GM23338 (cell line): ENCODE results near the gene TMEM131L. TPM values are rescaled to one million over a fixed set of nuclear protein-coding genes. Genes with fewer than 3 reads are reported as not detected.

Source experiments
- ATAC-seq: fragments of 200-7000 bp; cut with Tn5 transposase; 3 replicates; pipeline ENCODE4 v1.9.1; 2020
- DNase-seq: peaks from one replicate; pipeline ENCODE4 v3.0.0-alpha.2; 2015; ENCODE audit warnings: low spot score
- H2AFZ ChIP-seq: fragments of 200-600 bp; sonication (generic); 2 replicates; pipeline ENCODE4 v1.8.0; 2016; ENCODE audit warnings: antibody characterized with exemption, mild to moderate bottlenecking, moderate library complexity
- H3F3A ChIP-seq: fragments of 200-600 bp; sonication (generic); replicated peaks from 2 replicates; pipeline ENCODE4 v1.8.0; 2017; ENCODE audit warnings: antibody characterized with exemption, mixed run types, low read depth
- H3K27ac ChIP-seq: fragments of 200-600 bp; sonication (generic); 2 replicates; pipeline ENCODE4 v1.6.1; 2016; ENCODE audit warnings: low read depth
- H3K27me3 ChIP-seq: fragments of 200-600 bp; sonication (generic); 2 replicates; pipeline ENCODE4 v1.8.0; 2016; ENCODE audit warnings: mild to moderate bottlenecking, mixed run types, moderate library complexity; ENCODE audit not compliant: insufficient read depth
- H3K36me3 ChIP-seq: fragments of 200-600 bp; sonication (generic); 2 replicates; pipeline ENCODE4 v1.8.0; 2016; ENCODE audit warnings: mild to moderate bottlenecking; ENCODE audit not compliant: insufficient read depth
- H3K4me1 ChIP-seq: fragments of 200-600 bp; sonication (generic); 2 replicates; pipeline ENCODE4 v1.8.0; 2016; ENCODE audit warnings: mild to moderate bottlenecking, moderate library complexity; ENCODE audit not compliant: insufficient read depth
- H3K4me2 ChIP-seq: fragments of 200-600 bp; sonication (generic); 2 replicates; pipeline ENCODE4 v1.7.1; 2017; ENCODE audit warnings: mixed run types
- H3K4me3 ChIP-seq: fragments of 200-600 bp; sonication (generic); 2 replicates; pipeline ENCODE4 v1.6.1; 2016; ENCODE audit warnings: mixed run types
- H3K79me2 ChIP-seq: fragments of 200-600 bp; sonication (generic); replicated peaks from 2 replicates; pipeline ENCODE4 v1.8.0; 2017; ENCODE audit warnings: mild to moderate bottlenecking; ENCODE audit not compliant: insufficient read depth
- H3K9me2 ChIP-seq: fragments of 200-600 bp; sonication (generic); 2 replicates; pipeline ENCODE4 v1.8.0; 2017; ENCODE audit not compliant: insufficient read depth
- H4K20me1 ChIP-seq: fragments of 200-600 bp; sonication (generic); replicated peaks from 2 replicates; pipeline ENCODE4 v1.8.0; 2017; ENCODE audit warnings: mild to moderate bottlenecking; ENCODE audit not compliant: insufficient read depth
- H3K27ac Mint-ChIP-seq: 2 replicates; pipeline ENCODE4 v1.8.0; 2020; ENCODE audit warnings: inconsistent platforms, mild to moderate bottlenecking, moderate library complexity, mixed read lengths
- H3K27me3 Mint-ChIP-seq: 3 replicates; pipeline ENCODE4 v1.8.0; 2022; ENCODE audit warnings: low read depth, mild to moderate bottlenecking, moderate library complexity, mixed read lengths, inconsistent platforms; ENCODE audit not compliant: insufficient read depth, poor library complexity
- H3K36me3 Mint-ChIP-seq: 3 replicates; pipeline ENCODE4 v1.8.0; 2021; ENCODE audit warnings: low read depth, mild to moderate bottlenecking, inconsistent platforms, moderate library complexity, mixed read lengths
- H3K4me1 Mint-ChIP-seq: 3 replicates; pipeline ENCODE4 v1.8.0; 2020; ENCODE audit warnings: mild to moderate bottlenecking, inconsistent platforms, mixed read lengths
- H3K4me3 Mint-ChIP-seq: 3 replicates; pipeline ENCODE4 v1.8.0; 2021; ENCODE audit warnings: moderate library complexity, mild to moderate bottlenecking, inconsistent platforms, mixed read lengths
- H3K9me3 Mint-ChIP-seq: 3 replicates; pipeline ENCODE4 v1.8.0; 2020; ENCODE audit warnings: moderate library complexity, mild to moderate bottlenecking, inconsistent platforms, mixed read lengths
- CREB1 ChIP-seq: fragments of 250-450 bp; sonication (Bioruptor Pico); IDR thresholded peaks from 2 replicates; pipeline ENCODE4 v1.5.0; 2020; ENCODE audit warnings: low read depth, mild to moderate bottlenecking, moderate library complexity
- EZH2 ChIP-seq: fragments of 200-600 bp; sonication (generic); IDR thresholded peaks from one replicate; pipeline ENCODE4 v1.8.0; 2017; ENCODE audit warnings: antibody characterized with exemption, mild to moderate bottlenecking, low read depth; ENCODE audit not compliant: unreplicated experiment
- EZH2phosphoT487 ChIP-seq: fragments of 200-600 bp; sonication (generic); IDR thresholded peaks from one replicate; pipeline ENCODE4 v1.8.1; 2018; ENCODE audit warnings: antibody characterized with exemption; ENCODE audit not compliant: unreplicated experiment
- JUNB ChIP-seq: IDR thresholded peaks from one replicate; pipeline ENCODE4 v1.6.1; 2016; ENCODE audit warnings: antibody characterized with exemption; ENCODE audit not compliant: unreplicated experiment
- NANOG ChIP-seq: IDR thresholded peaks from 2 replicates; pipeline ENCODE4 v1.6.1; 2016; ENCODE audit warnings: antibody characterized with exemption, borderline replicate concordance
- POLR2AphosphoS5 ChIP-seq: IDR thresholded peaks from 2 replicates; pipeline ENCODE4 v1.6.1; 2016; ENCODE audit warnings: antibody characterized with exemption, low read depth
- STAT1 ChIP-seq: IDR thresholded peaks from one replicate; pipeline ENCODE4 v1.6.1; 2016; ENCODE audit warnings: antibody characterized with exemption; ENCODE audit not compliant: unreplicated experiment
- ZNF114 ChIP-seq: fragments of 250-450 bp; sonication (Bioruptor Pico); IDR thresholded peaks from 2 replicates; pipeline ENCODE4 v1.5.0; 2020; ENCODE audit warnings: mild to moderate bottlenecking, moderate library complexity
- ZNF331 ChIP-seq: fragments of 250-450 bp; sonication (Bioruptor Pico); IDR thresholded peaks from 2 replicates; pipeline ENCODE4 v1.5.0; 2020; ENCODE audit warnings: low read depth, mild to moderate bottlenecking, moderate library complexity
- polyA plus RNA-seq: library from polyadenylated mRNA; unstranded; fragments of >200 nt; fragmentation: Nextera tagmentation; extraction: Ambion mirVana; gene quantifications from 2 replicates; pipeline ENCODE4 v1.2.1, GENCODE V29; 2016
- total RNA-seq: library from RNA; depleted of rRNA; stranded (reverse); fragments of >200 nt; shearing (Covaris generic); gene quantifications from 2 replicates; pipeline ENCODE4 v1.2.3, GENCODE V29; 2014
- TF ChIP-seq, protein P1 (sequence below): fragments of 250-450 bp; sonication (Bioruptor Pico); IDR thresholded peaks from 2 replicates; pipeline ENCODE4 v1.5.0; 2020; ENCODE audit warnings: mild to moderate bottlenecking, moderate library complexity
- TF ChIP-seq, protein P2 (sequence below): IDR thresholded peaks from 2 replicates; pipeline ENCODE4 v1.6.1; 2016; ENCODE audit warnings: antibody characterized with exemption
- TF ChIP-seq, protein P3 (sequence below), 2 experiments: fragments of 200-600 bp in 1 of 2; sonication (generic) in 1 of 2; conservative IDR thresholded peaks; 2 replicates each; pipeline versions ENCODE4 v1.5.1 to v1.6.1; 2016 to 2017; ENCODE audit warnings: antibody characterized with exemption in 2 of 2, low read depth in 2 of 2, mild to moderate bottlenecking in 2 of 2, moderate library complexity in 1 of 2
- TF ChIP-seq, protein P4 (sequence below): IDR thresholded peaks from one replicate; pipeline ENCODE4 v1.6.1; 2018; ENCODE audit warnings: antibody characterized with exemption; ENCODE audit not compliant: unreplicated experiment

TMEM131L gene
- total and polyA plus RNA-seq, 2 experiments from 2014 or later: 11.1 to 32.2 TPM

DNA sequence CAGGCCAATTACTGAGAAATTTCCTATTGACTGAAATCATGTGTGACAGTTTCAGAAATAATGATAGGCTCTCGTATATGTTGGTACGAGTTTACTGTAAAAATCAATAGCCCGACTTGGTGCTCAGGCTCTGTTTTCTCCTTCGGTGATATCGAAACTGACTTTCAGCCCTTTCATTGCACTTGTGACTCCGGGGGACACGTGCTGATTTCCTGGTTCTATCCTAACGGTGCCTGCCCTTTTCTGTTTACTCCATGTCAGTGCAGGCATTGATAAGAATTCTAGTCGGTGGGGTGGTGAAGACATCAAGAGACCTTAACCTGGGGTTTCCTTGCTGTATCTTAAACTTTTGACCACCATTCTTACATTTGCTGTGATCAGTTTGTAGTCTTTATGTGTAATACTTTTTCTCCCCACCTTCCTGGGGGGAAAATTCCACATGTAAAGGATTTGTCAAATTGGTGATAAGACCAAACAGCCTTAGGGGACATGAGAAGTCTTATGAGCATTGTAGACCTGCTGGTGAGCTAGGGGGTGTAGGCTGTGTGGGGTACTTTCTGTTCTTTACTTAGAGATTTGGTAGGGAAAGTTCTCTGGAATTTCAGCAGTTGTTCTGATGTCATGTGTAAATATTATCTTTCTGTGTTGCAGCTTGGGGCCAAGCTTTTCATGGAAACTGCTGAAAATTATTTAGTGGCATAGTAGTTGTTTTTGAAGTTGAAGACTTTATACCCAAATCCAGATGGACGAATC, 52.7 kb downstream of the TMEM131L start:
- TF ChIP-seq EZH2phosphoT487 (no peak), EZH2 (no peak), CREB1 (CRISPR knock-in tag) (no peak), JUNB (no peak), ZNF331 (CRISPR knock-in tag) (no peak), NANOG (no peak), ZNF114 (CRISPR knock-in tag) (no peak), STAT1 (no peak), POLR2AphosphoS5 (no peak)
- TF ChIP-seq, protein P1, sequence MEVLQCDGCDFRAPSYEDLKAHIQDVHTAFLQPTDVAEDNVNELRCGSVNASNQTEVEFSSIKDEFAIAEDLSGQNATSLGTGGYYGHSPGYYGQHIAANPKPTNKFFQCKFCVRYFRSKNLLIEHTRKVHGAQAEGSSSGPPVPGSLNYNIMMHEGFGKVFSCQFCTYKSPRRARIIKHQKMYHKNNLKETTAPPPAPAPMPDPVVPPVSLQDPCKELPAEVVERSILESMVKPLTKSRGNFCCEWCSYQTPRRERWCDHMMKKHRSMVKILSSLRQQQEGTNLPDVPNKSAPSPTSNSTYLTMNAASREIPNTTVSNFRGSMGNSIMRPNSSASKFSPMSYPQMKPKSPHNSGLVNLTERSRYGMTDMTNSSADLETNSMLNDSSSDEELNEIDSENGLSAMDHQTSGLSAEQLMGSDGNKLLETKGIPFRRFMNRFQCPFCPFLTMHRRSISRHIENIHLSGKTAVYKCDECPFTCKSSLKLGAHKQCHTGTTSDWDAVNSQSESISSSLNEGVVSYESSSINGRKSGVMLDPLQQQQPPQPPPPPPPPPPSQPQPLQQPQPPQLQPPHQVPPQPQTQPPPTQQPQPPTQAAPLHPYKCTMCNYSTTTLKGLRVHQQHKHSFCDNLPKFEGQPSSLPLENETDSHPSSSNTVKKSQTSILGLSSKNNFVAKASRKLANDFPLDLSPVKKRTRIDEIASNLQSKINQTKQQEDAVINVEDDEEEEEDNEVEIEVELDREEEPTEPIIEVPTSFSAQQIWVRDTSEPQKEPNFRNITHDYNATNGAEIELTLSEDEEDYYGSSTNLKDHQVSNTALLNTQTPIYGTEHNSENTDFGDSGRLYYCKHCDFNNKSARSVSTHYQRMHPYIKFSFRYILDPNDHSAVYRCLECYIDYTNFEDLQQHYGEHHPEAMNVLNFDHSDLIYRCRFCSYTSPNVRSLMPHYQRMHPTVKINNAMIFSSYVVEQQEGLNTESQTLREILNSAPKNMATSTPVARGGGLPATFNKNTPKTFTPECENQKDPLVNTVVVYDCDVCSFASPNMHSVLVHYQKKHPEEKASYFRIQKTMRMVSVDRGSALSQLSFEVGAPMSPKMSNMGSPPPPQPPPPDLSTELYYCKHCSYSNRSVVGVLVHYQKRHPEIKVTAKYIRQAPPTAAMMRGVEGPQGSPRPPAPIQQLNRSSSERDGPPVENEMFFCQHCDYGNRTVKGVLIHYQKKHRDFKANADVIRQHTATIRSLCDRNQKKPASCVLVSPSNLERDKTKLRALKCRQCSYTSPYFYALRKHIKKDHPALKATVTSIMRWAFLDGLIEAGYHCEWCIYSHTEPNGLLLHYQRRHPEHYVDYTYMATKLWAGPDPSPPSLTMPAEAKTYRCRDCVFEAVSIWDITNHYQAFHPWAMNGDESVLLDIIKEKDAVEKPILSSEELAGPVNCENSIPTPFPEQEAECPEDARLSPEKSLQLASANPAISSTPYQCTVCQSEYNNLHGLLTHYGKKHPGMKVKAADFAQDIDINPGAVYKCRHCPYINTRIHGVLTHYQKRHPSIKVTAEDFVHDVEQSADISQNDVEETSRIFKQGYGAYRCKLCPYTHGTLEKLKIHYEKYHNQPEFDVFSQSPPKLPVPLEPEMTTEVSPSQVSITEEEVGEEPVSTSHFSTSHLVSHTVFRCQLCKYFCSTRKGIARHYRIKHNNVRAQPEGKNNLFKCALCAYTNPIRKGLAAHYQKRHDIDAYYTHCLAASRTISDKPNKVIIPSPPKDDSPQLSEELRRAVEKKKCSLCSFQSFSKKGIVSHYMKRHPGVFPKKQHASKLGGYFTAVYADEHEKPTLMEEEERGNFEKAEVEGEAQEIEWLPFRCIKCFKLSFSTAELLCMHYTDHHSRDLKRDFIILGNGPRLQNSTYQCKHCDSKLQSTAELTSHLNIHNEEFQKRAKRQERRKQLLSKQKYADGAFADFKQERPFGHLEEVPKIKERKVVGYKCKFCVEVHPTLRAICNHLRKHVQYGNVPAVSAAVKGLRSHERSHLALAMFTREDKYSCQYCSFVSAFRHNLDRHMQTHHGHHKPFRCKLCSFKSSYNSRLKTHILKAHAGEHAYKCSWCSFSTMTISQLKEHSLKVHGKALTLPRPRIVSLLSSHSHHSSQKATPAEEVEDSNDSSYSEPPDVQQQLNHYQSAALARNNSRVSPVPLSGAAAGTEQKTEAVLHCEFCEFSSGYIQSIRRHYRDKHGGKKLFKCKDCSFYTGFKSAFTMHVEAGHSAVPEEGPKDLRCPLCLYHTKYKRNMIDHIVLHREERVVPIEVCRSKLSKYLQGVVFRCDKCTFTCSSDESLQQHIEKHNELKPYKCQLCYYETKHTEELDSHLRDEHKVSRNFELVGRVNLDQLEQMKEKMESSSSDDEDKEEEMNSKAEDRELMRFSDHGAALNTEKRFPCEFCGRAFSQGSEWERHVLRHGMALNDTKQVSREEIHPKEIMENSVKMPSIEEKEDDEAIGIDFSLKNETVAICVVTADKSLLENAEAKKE (CRISPR knock-in tag): no peak
- TF ChIP-seq, protein P2, sequence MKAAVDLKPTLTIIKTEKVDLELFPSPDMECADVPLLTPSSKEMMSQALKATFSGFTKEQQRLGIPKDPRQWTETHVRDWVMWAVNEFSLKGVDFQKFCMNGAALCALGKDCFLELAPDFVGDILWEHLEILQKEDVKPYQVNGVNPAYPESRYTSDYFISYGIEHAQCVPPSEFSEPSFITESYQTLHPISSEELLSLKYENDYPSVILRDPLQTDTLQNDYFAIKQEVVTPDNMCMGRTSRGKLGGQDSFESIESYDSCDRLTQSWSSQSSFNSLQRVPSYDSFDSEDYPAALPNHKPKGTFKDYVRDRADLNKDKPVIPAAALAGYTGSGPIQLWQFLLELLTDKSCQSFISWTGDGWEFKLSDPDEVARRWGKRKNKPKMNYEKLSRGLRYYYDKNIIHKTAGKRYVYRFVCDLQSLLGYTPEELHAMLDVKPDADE: no peak
- TF ChIP-seq, protein P3, sequence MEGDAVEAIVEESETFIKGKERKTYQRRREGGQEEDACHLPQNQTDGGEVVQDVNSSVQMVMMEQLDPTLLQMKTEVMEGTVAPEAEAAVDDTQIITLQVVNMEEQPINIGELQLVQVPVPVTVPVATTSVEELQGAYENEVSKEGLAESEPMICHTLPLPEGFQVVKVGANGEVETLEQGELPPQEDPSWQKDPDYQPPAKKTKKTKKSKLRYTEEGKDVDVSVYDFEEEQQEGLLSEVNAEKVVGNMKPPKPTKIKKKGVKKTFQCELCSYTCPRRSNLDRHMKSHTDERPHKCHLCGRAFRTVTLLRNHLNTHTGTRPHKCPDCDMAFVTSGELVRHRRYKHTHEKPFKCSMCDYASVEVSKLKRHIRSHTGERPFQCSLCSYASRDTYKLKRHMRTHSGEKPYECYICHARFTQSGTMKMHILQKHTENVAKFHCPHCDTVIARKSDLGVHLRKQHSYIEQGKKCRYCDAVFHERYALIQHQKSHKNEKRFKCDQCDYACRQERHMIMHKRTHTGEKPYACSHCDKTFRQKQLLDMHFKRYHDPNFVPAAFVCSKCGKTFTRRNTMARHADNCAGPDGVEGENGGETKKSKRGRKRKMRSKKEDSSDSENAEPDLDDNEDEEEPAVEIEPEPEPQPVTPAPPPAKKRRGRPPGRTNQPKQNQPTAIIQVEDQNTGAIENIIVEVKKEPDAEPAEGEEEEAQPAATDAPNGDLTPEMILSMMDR (conservative IDR thresholded peaks at IDR 0.05; ENCODE audit: low read depth in 2 of 2): no peak
- TF ChIP-seq, protein P4, sequence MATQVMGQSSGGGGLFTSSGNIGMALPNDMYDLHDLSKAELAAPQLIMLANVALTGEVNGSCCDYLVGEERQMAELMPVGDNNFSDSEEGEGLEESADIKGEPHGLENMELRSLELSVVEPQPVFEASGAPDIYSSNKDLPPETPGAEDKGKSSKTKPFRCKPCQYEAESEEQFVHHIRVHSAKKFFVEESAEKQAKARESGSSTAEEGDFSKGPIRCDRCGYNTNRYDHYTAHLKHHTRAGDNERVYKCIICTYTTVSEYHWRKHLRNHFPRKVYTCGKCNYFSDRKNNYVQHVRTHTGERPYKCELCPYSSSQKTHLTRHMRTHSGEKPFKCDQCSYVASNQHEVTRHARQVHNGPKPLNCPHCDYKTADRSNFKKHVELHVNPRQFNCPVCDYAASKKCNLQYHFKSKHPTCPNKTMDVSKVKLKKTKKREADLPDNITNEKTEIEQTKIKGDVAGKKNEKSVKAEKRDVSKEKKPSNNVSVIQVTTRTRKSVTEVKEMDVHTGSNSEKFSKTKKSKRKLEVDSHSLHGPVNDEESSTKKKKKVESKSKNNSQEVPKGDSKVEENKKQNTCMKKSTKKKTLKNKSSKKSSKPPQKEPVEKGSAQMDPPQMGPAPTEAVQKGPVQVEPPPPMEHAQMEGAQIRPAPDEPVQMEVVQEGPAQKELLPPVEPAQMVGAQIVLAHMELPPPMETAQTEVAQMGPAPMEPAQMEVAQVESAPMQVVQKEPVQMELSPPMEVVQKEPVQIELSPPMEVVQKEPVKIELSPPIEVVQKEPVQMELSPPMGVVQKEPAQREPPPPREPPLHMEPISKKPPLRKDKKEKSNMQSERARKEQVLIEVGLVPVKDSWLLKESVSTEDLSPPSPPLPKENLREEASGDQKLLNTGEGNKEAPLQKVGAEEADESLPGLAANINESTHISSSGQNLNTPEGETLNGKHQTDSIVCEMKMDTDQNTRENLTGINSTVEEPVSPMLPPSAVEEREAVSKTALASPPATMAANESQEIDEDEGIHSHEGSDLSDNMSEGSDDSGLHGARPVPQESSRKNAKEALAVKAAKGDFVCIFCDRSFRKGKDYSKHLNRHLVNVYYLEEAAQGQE: no peak

More for the DNA sequence above, 52.7 kb downstream of the TMEM131L start:
- H3K4me2 ChIP-seq: no peak overlapping the region
- Mint-ChIP-seq H3K4me3 (no peak overlapping the region), H3K27ac (no peak overlapping the region), H3K27me3 (peaks cover 2% of the 10 kb centered on the region), H3K9me3 (no peaks in the 10 kb centered on the region), H3K4me1 (peaks cover 38% of the 10 kb centered on the region), H3K36me3 (no peaks in the 10 kb centered on the region)
- no peak overlapping the region for H3K27ac ChIP-seq
- no peaks in the 10 kb centered on the region for H3K27me3 ChIP-seq
- peaks cover 68% of the 10 kb centered on the region for H3K79me2 ChIP-seq
- ATAC-seq: no peak
- no peaks in the 10 kb centered on the region for H3K36me3 ChIP-seq
- peaks cover 45% of the 10 kb centered on the region for H3K4me1 ChIP-seq
- DNase-seq: no peak
- H3F3A ChIP-seq: no peaks in the 10 kb centered on the region
- peaks cover 18% of the 10 kb centered on the region; the same call in 1 of the 2 replicates for H4K20me1 ChIP-seq
- H2AFZ ChIP-seq: no peak overlapping the region
- no peak overlapping the region for H3K4me3 ChIP-seq
- H3K9me2 ChIP-seq: no peaks in the 10 kb centered on the region
